IPS-18a (cell line): ENCODE data around the gene IGBP1.

Source experiments
- H3K27ac ChIP-seq: one replicate; pipeline ENCODE4 v1.5.1; 2013; ENCODE audit warnings: low read length
- H3K27me3 ChIP-seq: one replicate; pipeline ENCODE4 v1.6.1; 2013; ENCODE audit warnings: mild to moderate bottlenecking, low read length; ENCODE audit not compliant: control insufficient read depth, insufficient read depth
- H3K36me3 ChIP-seq: one replicate; pipeline ENCODE4 v1.6.1; 2013; ENCODE audit warnings: low read depth, low read length; ENCODE audit not compliant: control insufficient read depth
- H3K4me1 ChIP-seq: one replicate; pipeline ENCODE4 v1.6.1; 2013; ENCODE audit warnings: low read depth, low read length; ENCODE audit not compliant: control insufficient read depth
- H3K4me3 ChIP-seq: one replicate; pipeline ENCODE4 v1.5.1; 2013; ENCODE audit warnings: low read length
- H3K9ac ChIP-seq: one replicate; pipeline ENCODE4 v1.6.1; 2013; ENCODE audit warnings: mild to moderate bottlenecking, low read length, moderate library complexity
- H3K9me3 ChIP-seq: one replicate; pipeline ENCODE4 v1.6.1; 2013; ENCODE audit warnings: low read depth, low read length; ENCODE audit not compliant: control insufficient read depth

Gene IGBP1

DNA sequence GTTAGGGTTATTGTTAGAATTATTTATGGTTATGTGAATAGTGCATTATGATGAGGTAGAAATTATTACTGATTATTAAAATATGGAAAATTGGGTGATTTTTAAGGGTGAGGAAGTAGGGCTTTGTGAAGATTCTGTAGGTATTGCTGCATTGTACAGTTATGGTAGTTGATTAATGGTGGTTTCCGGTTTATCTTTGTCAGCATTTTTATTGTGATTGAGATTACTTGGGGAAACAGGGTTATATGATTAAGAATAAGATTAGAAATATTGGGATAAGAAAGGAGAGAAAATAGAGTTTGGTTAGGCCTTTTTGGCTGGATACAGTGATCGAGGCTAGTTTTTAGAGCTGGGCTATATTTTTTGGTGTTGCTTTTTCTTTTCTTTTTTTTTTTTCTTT, 8.6 kb upstream of the IGBP1 start:
- Histone ChIP-seq H3K27me3 (no peaks in the 10 kb centered on the region), H3K27ac (no peak overlapping the region), H3K36me3 (no peaks in the 10 kb centered on the region), H3K9me3 (peaks cover 15% of the 10 kb centered on the region), H3K4me1 (peaks cover 8% of the 10 kb centered on the region), H3K4me3 (no peak overlapping the region), H3K9ac (no peak overlapping the region)

DNA sequence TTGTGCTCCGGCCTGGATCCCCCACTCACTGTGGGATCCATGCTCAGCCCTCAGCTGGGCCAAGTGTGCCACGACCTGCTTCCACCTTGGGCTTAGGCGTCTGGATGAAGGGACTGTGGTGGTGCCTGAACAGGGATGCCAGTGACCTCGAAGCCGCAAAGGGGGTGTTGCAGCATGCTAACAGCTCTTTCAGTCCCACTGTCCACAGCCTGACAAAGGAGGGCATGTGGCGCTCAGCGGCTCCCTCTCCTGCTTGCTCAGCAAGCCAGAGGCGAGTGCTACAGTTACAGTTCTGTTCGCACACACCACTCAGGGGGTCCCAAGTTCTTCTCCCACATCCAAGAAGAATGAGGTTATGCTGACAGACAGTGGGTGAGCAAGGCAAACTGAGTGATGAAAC, 5.2 kb upstream of the IGBP1 start:
- H3K9ac ChIP-seq, result no peak overlapping the region
- peaks cover 13% of the 10 kb centered on the region for H3K4me1 ChIP-seq
- H3K4me3 ChIP-seq, result no peak overlapping the region
- no peak overlapping the region for H3K27ac ChIP-seq
- H3K36me3 ChIP-seq, result no peaks in the 10 kb centered on the region
- no peaks in the 10 kb centered on the region for H3K27me3 ChIP-seq
- peaks cover 10% of the 10 kb centered on the region for H3K9me3 ChIP-seq

GRCh38 chrX:70129816-70130215, 3.4 kb upstream of the IGBP1 start:
- Histone ChIP-seq H3K36me3 (no peaks in the 10 kb centered on the region), H3K27ac (no peak overlapping the region), H3K9me3 (peaks cover 10% of the 10 kb centered on the region)

GRCh38 chrX:70132224-70132623, 1.0 kb upstream of the IGBP1 start:
- no peaks in the 10 kb centered on the region for H3K27me3 ChIP-seq
- no peaks in the 10 kb centered on the region for H3K36me3 ChIP-seq
- peaks cover 7% of the 10 kb centered on the region for H3K9me3 ChIP-seq
- no peak overlapping the region for H3K4me3 ChIP-seq
- H3K4me1 ChIP-seq, result peaks cover 13% of the 10 kb centered on the region
- H3K9ac ChIP-seq, result no peak overlapping the region
- H3K27ac ChIP-seq, result no peak overlapping the region

More at GRCh38 chrX:70129816-70130215, 3.4 kb upstream of the IGBP1 start:
- H3K4me1 ChIP-seq, result peaks cover 13% of the 10 kb centered on the region
- H3K9ac ChIP-seq, result no peak overlapping the region
- no peaks in the 10 kb centered on the region for H3K27me3 ChIP-seq
- H3K4me3 ChIP-seq, result peak overlapping the region; percentile 6

DNA sequence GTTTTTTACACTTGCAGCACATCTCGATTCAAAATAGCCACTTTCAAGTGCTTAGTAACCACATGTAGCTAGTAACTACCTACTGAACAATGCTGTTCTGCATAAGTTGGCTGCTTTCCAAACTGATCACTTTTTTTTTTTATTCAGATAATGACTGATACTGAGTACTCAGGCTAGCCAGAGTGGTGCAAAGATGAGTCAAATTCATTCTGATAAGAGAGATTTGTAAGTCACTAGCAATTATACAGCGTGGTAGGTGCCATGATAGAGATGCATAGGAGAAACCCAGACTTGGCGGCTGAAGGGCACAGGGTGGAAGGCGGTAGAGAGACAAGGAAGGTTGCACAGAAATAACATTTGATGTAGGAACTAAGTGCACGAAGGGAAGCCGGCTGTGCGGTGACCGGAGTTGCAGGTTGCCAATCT, 357 bp upstream of the IGBP1 start:
- no peaks in the 10 kb centered on the region for H3K27me3 ChIP-seq
- no peak overlapping the region for H3K27ac ChIP-seq
- H3K4me1 ChIP-seq, result peaks cover 13% of the 10 kb centered on the region
- H3K36me3 ChIP-seq, result no peaks in the 10 kb centered on the region
- peak overlapping the region; percentile 97 for H3K4me3 ChIP-seq
- H3K9ac ChIP-seq, result peak overlapping the region; percentile 91
- H3K9me3 ChIP-seq, result peaks cover 7% of the 10 kb centered on the region

DNA sequence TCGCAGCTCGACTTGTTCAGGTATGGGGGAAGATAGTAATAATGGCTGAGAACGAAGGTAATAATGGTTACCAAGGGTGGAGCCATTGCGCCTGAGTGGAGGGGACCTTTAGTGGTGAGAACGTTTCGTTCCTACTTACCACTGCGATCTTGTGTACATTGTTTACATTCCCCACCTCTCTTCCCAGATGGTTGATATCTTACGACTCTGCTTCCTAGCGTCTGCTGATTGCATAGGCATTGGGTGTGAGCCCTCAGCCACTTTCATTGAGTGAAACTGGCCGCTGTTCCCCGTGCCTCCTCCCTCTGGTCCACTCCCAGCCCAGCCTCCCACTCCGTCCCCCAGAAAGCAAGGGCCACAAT, 850 bp downstream of the IGBP1 start:
- H3K9ac ChIP-seq, result peak overlapping the region; percentile 91
- no peaks in the 10 kb centered on the region for H3K36me3 ChIP-seq
- H3K4me1 ChIP-seq, result peaks cover 6% of the 10 kb centered on the region
- H3K27ac ChIP-seq, result peak overlapping the region; percentile 87
- no peaks in the 10 kb centered on the region for H3K27me3 ChIP-seq
- H3K9me3 ChIP-seq, result peaks cover 7% of the 10 kb centered on the region
- peak overlapping the region; percentile 97 for H3K4me3 ChIP-seq

- H3K9me3 ChIP-seq, result peaks cover 4% of the 10 kb centered on the region
- H3K27me3 ChIP-seq, result no peaks in the 10 kb centered on the region
- H3K27ac ChIP-seq, result no peak overlapping the region
- no peaks in the 10 kb centered on the region for H3K36me3 ChIP-seq
- no peak overlapping the region for H3K9ac ChIP-seq
- no peak overlapping the region for H3K4me3 ChIP-seq
- no peaks in the 10 kb centered on the region for H3K4me1 ChIP-seq
These were observed 5.4 kb downstream of the IGBP1 start for GRCh38 chrX:70138622-70139021.

GRCh38 chrX:70139736-70140135, 6.5 kb downstream of the IGBP1 start:
- Histone ChIP-seq H3K4me3 (no peak overlapping the region), H3K4me1 (no peaks in the 10 kb centered on the region), H3K9me3 (peaks cover 4% of the 10 kb centered on the region)

DNA sequence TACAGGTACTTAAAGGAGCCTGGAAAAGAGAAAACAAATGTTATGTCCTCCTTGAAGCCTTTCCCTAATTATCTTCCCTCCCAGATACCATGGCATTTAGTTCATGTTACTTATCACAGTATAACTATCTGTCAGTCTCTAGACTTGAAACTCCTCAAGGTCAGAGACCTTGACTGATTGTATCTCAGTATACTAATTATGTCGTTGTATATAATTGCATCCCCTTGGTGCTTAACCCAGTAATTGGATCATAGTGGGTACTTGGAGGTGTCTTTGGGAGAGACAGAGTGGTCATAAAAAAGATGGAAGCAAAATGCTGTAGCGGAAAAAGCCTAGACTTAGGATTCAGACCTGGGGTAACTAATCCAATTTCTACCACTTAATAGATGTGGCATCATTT, 8.1 kb downstream of the IGBP1 start:
- peaks cover 4% of the 10 kb centered on the region for H3K9me3 ChIP-seq
- no peak overlapping the region for H3K27ac ChIP-seq
- no peak overlapping the region for H3K9ac ChIP-seq
- H3K4me3 ChIP-seq, result no peak overlapping the region
- no peaks in the 10 kb centered on the region for H3K36me3 ChIP-seq
- H3K27me3 ChIP-seq, result no peaks in the 10 kb centered on the region
- H3K4me1 ChIP-seq, result no peaks in the 10 kb centered on the region

More at GRCh38 chrX:70139736-70140135, 6.5 kb downstream of the IGBP1 start:
- H3K27ac ChIP-seq, result no peak overlapping the region
- H3K27me3 ChIP-seq, result no peaks in the 10 kb centered on the region
- H3K9ac ChIP-seq, result no peak overlapping the region
- H3K36me3 ChIP-seq, result no peaks in the 10 kb centered on the region

- Histone ChIP-seq H3K36me3 (peaks cover 9% of the 10 kb centered on the region), H3K27me3 (no peaks in the 10 kb centered on the region), H3K9me3 (peaks cover 25% of the 10 kb centered on the region), H3K4me1 (peaks cover 27% of the 10 kb centered on the region), H3K27ac (no peak overlapping the region), H3K9ac (no peak overlapping the region), H3K4me3 (no peak overlapping the region)
These were observed 33.6 kb downstream of the IGBP1 start for GRCh38 chrX:70166601-70167590.

DNA sequence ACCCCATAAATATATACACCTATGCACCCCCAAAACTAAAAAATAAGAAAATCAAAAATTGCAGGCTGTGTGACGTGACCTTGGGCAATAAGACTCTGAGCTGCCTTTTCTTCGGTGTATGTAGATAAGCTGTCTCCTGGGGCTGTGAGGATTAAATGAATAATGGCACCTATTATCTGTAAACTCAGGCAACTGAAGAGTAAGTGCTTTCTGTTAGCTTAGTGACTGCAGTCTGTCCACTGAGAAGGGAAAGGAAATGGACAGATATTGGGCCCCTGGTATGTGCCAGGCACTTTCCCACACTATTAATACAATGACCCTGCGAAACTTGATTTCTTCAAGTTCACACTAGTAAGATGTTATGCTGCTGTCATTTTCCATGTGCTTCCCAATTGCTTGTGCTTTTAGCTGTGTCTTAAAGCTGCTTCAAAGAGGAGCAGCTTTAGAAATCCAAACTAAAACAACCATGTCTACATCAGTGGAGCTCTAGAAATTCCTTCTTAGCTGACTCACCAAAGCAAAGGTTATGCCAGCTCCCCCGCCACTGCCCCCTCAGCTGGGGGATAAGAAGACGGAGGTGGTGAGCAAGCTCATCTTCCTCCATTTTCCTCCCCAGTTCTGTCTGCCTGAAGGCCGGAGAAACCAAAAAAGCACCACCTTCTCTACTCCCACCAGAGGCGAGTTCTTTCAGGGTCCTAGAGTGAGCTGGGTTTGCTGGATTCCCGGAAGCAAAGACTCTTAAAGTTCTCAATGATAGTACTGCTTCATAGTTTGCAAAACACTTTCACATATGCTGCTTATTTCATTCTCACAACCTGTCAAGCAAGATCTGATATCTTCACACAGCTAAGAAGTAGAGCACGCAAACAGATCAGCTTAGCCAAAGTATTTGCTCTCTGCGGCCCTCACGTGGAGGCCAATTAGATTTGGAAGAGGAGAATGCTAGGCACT, 35.3 kb downstream of the IGBP1 start:
- peak overlapping the region; percentile 12 for H3K9ac ChIP-seq
- H3K36me3 ChIP-seq, result peaks cover 9% of the 10 kb centered on the region
- H3K27me3 ChIP-seq, result no peaks in the 10 kb centered on the region
- peaks cover 37% of the 10 kb centered on the region for H3K4me1 ChIP-seq
- H3K27ac ChIP-seq, result no peak overlapping the region
- peaks cover 29% of the 10 kb centered on the region for H3K9me3 ChIP-seq
- peak overlapping the region; percentile 5 for H3K4me3 ChIP-seq
